Smooth muscle cell (in vitro differentiated cells): ENCODE results near the gene TMEM51. TPM values are rescaled to one million over a fixed set of nuclear protein-coding genes. Genes with fewer than 3 reads are reported as not detected.

Source experiments
- DNase-seq: peaks from one replicate; lab custom pipeline; 2025; ENCODE audit not compliant: unreplicated experiment; lab: John Stamatoyannopoulos, UW
- H2AFZ ChIP-seq: fragments of 200-600 bp; sonication (generic); 2 replicates; pipeline ENCODE4 v1.6.0; 2016; ENCODE audit warnings: antibody characterized with exemption, low read depth, mild to moderate bottlenecking
- H3F3A ChIP-seq: fragments of 200-600 bp; sonication (generic); 2 replicates; pipeline ENCODE4 v1.6.0; 2017; ENCODE audit warnings: antibody characterized with exemption, low read depth
- H3K27ac ChIP-seq: fragments of 200-600 bp; sonication (generic); 2 replicates; pipeline ENCODE4 v1.5.1; 2016; ENCODE audit warnings: low read depth, mild to moderate bottlenecking
- H3K27me3 ChIP-seq: fragments of 200-600 bp; sonication (generic); 2 replicates; pipeline ENCODE4 v1.6.1; 2016; ENCODE audit warnings: low read depth, mild to moderate bottlenecking
- H3K36me3 ChIP-seq: fragments of 200-600 bp; sonication (generic); 2 replicates; pipeline ENCODE4 v1.5.1; 2016; ENCODE audit warnings: low read depth
- H3K4me1 ChIP-seq: fragments of 200-600 bp; sonication (generic); 2 replicates; pipeline ENCODE4 v1.5.1; 2016; ENCODE audit warnings: low read depth
- H3K4me2 ChIP-seq: fragments of 200-600 bp; sonication (generic); 2 replicates; pipeline ENCODE4 v1.6.0; 2016; ENCODE audit warnings: mild to moderate bottlenecking
- H3K4me3 ChIP-seq: fragments of 200-600 bp; sonication (generic); 2 replicates; pipeline ENCODE4 v1.5.1; 2016; ENCODE audit warnings: mild to moderate bottlenecking
- H3K79me2 ChIP-seq: fragments of 200-600 bp; sonication (generic); 2 replicates; pipeline ENCODE4 v1.6.0; 2016; ENCODE audit warnings: low read depth, mild to moderate bottlenecking
- H3K9ac ChIP-seq: fragments of 200-600 bp; sonication (generic); 2 replicates; pipeline ENCODE4 v1.6.0; 2016; ENCODE audit warnings: low read depth
- H3K9me3 ChIP-seq: fragments of 200-600 bp; sonication (generic); replicated peaks from 2 replicates; pipeline ENCODE4 v1.5.1; 2016; ENCODE audit warnings: low read depth
- H4K20me1 ChIP-seq: fragments of 200-600 bp; sonication (generic); 2 replicates; pipeline ENCODE4 v1.6.0; 2016; ENCODE audit warnings: low read depth
- whole genome bisulfite sequencing: methylation state at CpG from one replicate; pipeline ENCODE4 v1.1.7; 2016; ENCODE audit warnings: low lambda C conversion rate; 5-methylcytosine and 5-hydroxymethylcytosine counted together
- polyA plus RNA-seq: library from polyadenylated mRNA; unstranded; fragments of >200 nt; fragmentation: Nextera tagmentation; extraction: Ambion mirVana; gene quantifications from 2 replicates; pipeline ENCODE4 v1.2.1, GENCODE V29; 2016
- total RNA-seq: library from RNA; depleted of rRNA; stranded (reverse); fragments of >200 nt; gene quantifications from 2 replicates; pipeline ENCODE4 v1.2.3, GENCODE V29; 2014
- TF ChIP-seq, protein P1 (sequence below): fragments of 200-600 bp; sonication (generic); IDR thresholded peaks from 2 replicates; pipeline ENCODE4 v1.5.1; 2017; ENCODE audit warnings: borderline replicate concordance, mild to moderate bottlenecking, antibody characterized with exemption; ENCODE audit not compliant: insufficient read depth, poor library complexity, severe bottlenecking

The TMEM51 gene
- total and polyA plus RNA-seq, 2 experiments from 2014 or later: 9.8 to 10.4 TPM

DNA sequence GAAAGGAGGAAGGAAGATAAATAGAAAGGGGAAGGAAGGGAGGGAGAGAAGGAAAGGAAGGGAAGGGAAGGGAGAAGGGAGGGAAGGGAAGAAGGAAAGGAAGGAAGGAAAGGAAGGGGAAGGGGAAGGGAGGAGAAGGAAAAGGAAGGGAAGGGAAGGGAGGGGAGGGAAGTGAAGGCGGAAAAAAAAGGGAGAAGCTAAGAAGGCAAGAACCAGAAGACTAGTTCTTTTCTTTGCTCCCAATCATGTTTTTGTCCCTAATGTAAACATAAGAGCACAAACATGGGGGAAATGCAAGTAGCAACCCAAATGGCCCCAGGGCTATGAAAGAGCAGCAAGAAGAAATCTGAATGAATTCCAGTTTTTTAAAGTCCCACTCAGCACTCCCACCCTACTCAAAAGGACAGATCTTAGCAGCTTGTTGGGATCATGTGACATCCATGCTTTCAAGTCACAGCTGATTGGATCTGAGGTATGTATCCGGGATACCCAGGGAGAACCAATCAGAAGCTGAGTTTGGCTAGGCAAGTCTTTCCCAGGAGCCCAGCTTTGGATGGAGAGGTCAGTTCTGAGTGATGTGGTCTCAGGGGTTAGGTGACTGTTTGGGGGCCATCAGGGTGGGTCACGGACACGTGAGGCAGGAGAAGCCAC is 69.2 kb downstream of the TMEM51 start:
- no peak overlapping the region for H3K4me2 ChIP-seq
- H3K4me3 ChIP-seq: no peak overlapping the region
- H3K36me3 ChIP-seq: no peaks in the 10 kb centered on the region
- H3K79me2 ChIP-seq: no peaks in the 10 kb centered on the region
- H3K9ac ChIP-seq: no peak overlapping the region
- TF ChIP-seq, protein P1, sequence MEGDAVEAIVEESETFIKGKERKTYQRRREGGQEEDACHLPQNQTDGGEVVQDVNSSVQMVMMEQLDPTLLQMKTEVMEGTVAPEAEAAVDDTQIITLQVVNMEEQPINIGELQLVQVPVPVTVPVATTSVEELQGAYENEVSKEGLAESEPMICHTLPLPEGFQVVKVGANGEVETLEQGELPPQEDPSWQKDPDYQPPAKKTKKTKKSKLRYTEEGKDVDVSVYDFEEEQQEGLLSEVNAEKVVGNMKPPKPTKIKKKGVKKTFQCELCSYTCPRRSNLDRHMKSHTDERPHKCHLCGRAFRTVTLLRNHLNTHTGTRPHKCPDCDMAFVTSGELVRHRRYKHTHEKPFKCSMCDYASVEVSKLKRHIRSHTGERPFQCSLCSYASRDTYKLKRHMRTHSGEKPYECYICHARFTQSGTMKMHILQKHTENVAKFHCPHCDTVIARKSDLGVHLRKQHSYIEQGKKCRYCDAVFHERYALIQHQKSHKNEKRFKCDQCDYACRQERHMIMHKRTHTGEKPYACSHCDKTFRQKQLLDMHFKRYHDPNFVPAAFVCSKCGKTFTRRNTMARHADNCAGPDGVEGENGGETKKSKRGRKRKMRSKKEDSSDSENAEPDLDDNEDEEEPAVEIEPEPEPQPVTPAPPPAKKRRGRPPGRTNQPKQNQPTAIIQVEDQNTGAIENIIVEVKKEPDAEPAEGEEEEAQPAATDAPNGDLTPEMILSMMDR: no peak
- 94% methylated on average over 3 of the region's 4 CpGs for WGBS
- no peaks in the 10 kb centered on the region for H3K9me3 ChIP-seq
- H3F3A ChIP-seq: no peaks in the 10 kb centered on the region
- no peak overlapping the region for H3K27ac ChIP-seq
- H3K27me3 ChIP-seq: no peaks in the 10 kb centered on the region
- no peak overlapping the region for H2AFZ ChIP-seq
- H4K20me1 ChIP-seq: no peaks in the 10 kb centered on the region
- DNase-seq: no peak
- H3K4me1 ChIP-seq: no peaks in the 10 kb centered on the region

DNA sequence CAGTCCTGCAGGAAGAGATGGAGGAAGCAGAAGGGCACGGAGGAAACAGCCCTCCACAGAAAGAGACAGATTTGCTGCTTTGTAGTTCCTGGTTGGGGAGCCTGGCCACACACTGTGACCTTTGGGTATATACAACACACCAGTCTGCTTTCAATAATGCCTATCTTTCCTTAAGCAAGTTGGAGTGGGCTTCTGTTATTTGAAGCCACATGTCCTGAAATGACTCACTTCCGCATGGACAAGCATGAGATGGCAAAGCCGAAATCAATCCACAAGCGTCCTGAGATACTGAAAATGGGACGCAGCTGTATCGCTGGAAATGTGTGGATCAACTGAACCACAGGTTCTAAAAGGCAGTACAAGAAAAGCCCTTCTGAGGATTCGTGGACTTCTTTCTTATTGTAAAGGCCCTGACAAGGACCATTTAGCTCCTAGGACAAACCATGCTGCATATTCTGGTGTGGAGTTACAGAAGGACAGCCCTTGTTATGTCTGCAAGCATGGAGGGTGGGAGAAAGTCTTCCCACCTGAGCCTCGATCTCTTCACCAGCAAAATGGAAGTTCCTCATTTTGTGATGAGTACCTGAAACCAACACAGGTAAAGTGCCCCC is 70.8 kb downstream of the TMEM51 start:
- no peaks in the 10 kb centered on the region for H4K20me1 ChIP-seq
- H3K27ac ChIP-seq: no peak overlapping the region
- no peaks in the 10 kb centered on the region for H3K4me1 ChIP-seq
- no peaks in the 10 kb centered on the region for H3K27me3 ChIP-seq
- no peaks in the 10 kb centered on the region for H3F3A ChIP-seq
- H3K4me2 ChIP-seq: no peak overlapping the region
- H3K9ac ChIP-seq: no peak overlapping the region
- no peak for DNase-seq
- 52% methylated on average over 8 of the region's 8 CpGs for WGBS
- TF ChIP-seq, protein P1: no peak
- no peaks in the 10 kb centered on the region for H3K9me3 ChIP-seq
- no peaks in the 10 kb centered on the region for H3K36me3 ChIP-seq
- no peaks in the 10 kb centered on the region for H3K79me2 ChIP-seq
- no peak overlapping the region for H3K4me3 ChIP-seq
- no peak overlapping the region for H2AFZ ChIP-seq

DNA sequence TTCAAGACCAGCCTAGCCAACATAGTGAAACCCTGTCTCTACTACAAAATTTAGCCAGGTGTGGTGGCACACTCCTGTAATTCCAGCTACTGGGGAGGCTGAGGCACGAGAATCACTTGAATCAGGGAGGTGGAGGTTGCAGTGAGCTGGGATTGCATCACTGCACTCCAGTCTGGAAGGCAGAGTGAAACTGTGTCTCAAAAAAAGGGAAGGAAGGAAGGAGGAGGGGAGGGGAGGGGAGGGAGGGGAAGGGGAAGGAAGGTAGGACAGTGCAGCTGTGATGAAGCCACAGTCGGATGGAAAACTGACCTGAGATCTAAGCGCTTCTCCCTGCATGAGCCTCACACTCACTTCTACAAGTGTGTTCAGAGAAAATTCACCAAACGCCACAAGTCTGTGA is 71.4 kb downstream of the TMEM51 start:
- Histone ChIP-seq H3K79me2 (no peaks in the 10 kb centered on the region), H2AFZ (no peak overlapping the region), H3K4me2 (no peak overlapping the region), H3K27ac (no peak overlapping the region), H4K20me1 (no peaks in the 10 kb centered on the region), H3K36me3 (no peaks in the 10 kb centered on the region), H3K27me3 (no peaks in the 10 kb centered on the region), H3K4me3 (no peak overlapping the region), H3F3A (no peaks in the 10 kb centered on the region), H3K9me3 (no peaks in the 10 kb centered on the region), H3K9ac (no peak overlapping the region), H3K4me1 (no peaks in the 10 kb centered on the region)
- 91% methylated on average over 2 of the region's 4 CpGs for whole genome bisulfite sequencing
- TF ChIP-seq, protein P1: no peak
- DNase-seq: no peak

DNA sequence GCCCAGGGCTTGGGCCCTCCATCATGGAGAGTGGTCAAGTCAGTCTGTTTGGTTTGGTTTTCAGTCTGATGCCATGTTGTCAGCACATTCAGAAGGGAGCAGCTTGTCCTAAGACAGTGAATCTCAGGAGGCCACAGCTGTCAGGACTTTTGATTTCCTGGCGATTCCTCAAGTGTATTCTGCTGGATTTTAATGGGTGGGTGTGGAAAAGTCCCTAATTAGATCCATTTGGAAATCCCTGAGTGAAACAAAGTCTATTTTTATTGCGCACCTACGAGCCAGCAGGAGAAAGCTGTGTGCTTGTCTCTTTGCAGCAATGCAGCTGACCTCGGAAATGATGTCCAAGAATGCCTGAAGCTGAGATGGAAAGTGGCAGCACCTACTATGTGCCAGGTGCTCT is 71.9 kb downstream of the TMEM51 start:
- Histone ChIP-seq H3K9me3 (no peaks in the 10 kb centered on the region), H3K27me3 (no peaks in the 10 kb centered on the region), H3K4me3 (no peak overlapping the region), H3K36me3 (no peaks in the 10 kb centered on the region), H3K27ac (no peak overlapping the region), H3K4me1 (no peaks in the 10 kb centered on the region), H3K79me2 (no peaks in the 10 kb centered on the region), H3F3A (no peaks in the 10 kb centered on the region), H3K9ac (no peak overlapping the region), H2AFZ (no peak overlapping the region), H3K4me2 (no peak overlapping the region), H4K20me1 (no peaks in the 10 kb centered on the region)
- 92% methylated on average over 4 of the region's 4 CpGs for WGBS
- no peak for DNase-seq
- TF ChIP-seq, protein P1: no peak
